SK-N-SH treated with all-trans-retinoic acid at 6 μM for 48 hours (cell line): ENCODE results near the gene BPIFA3.

Source experiments
- BACH2 ChIP-seq: fragments of 250-450 bp; sonication (Bioruptor Pico); IDR thresholded peaks from 2 replicates; pipeline ENCODE4 v1.9.0; 2021; ENCODE audit warnings: mild to moderate bottlenecking, borderline replicate concordance
- RARB ChIP-seq: fragments of 250-450 bp; sonication (Bioruptor Pico); IDR thresholded peaks from 2 replicates; pipeline ENCODE4 v1.8.0; 2021; ENCODE audit warnings: mild to moderate bottlenecking, moderate library complexity
- SNAI2 ChIP-seq: fragments of 250-450 bp; sonication (Bioruptor Pico); IDR thresholded peaks from 2 replicates; pipeline ENCODE4 v1.5.0; 2020; ENCODE audit warnings: mild to moderate bottlenecking, moderate library complexity
- ZNF565 ChIP-seq: fragments of 450-650 bp; formaldehyde crosslinking; conservative IDR thresholded peaks from 2 replicates; pipeline ENCODE4 v1.5.0; 2020; ENCODE audit warnings: low read depth, mild to moderate bottlenecking, moderate library complexity
- ZNF70 ChIP-seq: fragments of 450-650 bp; formaldehyde crosslinking; IDR thresholded peaks from 2 replicates; pipeline ENCODE4 v1.5.0; 2020; ENCODE audit warnings: mild to moderate bottlenecking, moderate library complexity

DNA sequence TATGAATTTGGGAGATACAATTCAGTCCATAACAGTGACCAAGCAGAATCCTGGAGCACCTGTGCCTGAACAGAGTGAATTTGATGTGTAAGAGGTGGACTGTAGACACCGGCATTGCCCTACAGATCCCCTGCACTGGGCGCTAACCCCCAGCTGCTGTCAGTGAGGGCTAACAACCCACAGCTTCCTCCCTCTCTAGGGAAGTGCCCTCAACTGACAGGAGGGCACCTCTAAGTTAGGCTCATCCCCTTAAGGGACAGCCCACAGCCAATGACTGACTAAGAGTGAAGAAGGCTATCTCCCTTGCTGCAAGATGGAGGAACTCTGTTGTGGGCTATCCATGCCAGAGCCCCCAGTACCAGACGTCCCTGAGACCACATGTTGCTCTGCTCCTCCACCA, 50.5 kb downstream of the BPIFA3 start:
- TF ChIP-seq SNAI2 (CRISPR knock-in tag) (no peak), RARB (CRISPR knock-in tag) (no peak), ZNF565 (no peak), BACH2 (no peak), ZNF70 (CRISPR knock-in tag) (no peak)
